ENCODE data around the gene GRIN1.

The GRIN1 gene

GRCh38 chr9:137143459-137143858, 4.5 kb downstream of the GRIN1 start:
- DNase-seq (ENCODE audit: low read depth): no peak
- H3K4me3 ChIP-seq (ENCODE audit: low read depth, low read length): no peak overlapping the region

GRCh38 chr9:137145731-137146526, 7.0 kb downstream of the GRIN1 start:
- no peak for DNase-seq (ENCODE audit: low read depth)
- TF ChIP-seq CTCF (IDR thresholded peaks at IDR 0.05; ENCODE audit: low read depth, low read length) (no peak), MAX (IDR thresholded peaks at IDR 0.05; ENCODE audit: low read depth, low read length) (no peak)
- no peak overlapping the region for H3K4me3 ChIP-seq (ENCODE audit: low read depth, low read length)

More at GRCh38 chr9:137143459-137143858, 4.5 kb downstream of the GRIN1 start:
- TF ChIP-seq POLR2A (IDR thresholded peaks at IDR 0.05; ENCODE audit: extremely low read depth, insufficient read length) (no peak), MYC (IDR thresholded peaks at IDR 0.05; ENCODE audit: low read depth, low read length) (no peak), CTCF (IDR thresholded peaks at IDR 0.05; ENCODE audit: low read depth, low read length) (no peak), MAX (IDR thresholded peaks at IDR 0.05; ENCODE audit: low read depth, low read length) (no peak)

- DNase-seq (ENCODE audit: low read depth): no peak
- TF ChIP-seq POLR2A (IDR thresholded peaks at IDR 0.05; ENCODE audit: extremely low read depth, insufficient read length): no peak
- no peak for TF ChIP-seq CTCF (IDR thresholded peaks at IDR 0.05; ENCODE audit: low read depth, low read length)
- TF ChIP-seq MYC (IDR thresholded peaks at IDR 0.05; ENCODE audit: low read depth, low read length): no peak
- no peak for TF ChIP-seq MAX (IDR thresholded peaks at IDR 0.05; ENCODE audit: low read depth, low read length)
- H3K4me3 ChIP-seq (ENCODE audit: low read depth, low read length): no peak overlapping the region
Observed at GRCh38 chr9:137146527-137146918, 7.6 kb downstream of the GRIN1 start.

GRCh38 chr9:137147091-137147792, 8.3 kb downstream of the GRIN1 start:
- no peak for TF ChIP-seq POLR2A (IDR thresholded peaks at IDR 0.05; ENCODE audit: extremely low read depth, insufficient read length)
- TF ChIP-seq MYC (IDR thresholded peaks at IDR 0.05; ENCODE audit: low read depth, low read length): no peak
- TF ChIP-seq MAX (IDR thresholded peaks at IDR 0.05; ENCODE audit: low read depth, low read length): peak; percentile 10; the same call in 1 of the 2 replicates
- H3K4me3 ChIP-seq (ENCODE audit: low read depth, low read length): no peak overlapping the region
- DNase-seq (ENCODE audit: low read depth): no peak

GRCh38 chr9:137147793-137148160, 8.8 kb downstream of the GRIN1 start:
- TF ChIP-seq MYC (IDR thresholded peaks at IDR 0.05; ENCODE audit: low read depth, low read length) (no peak), MAX (IDR thresholded peaks at IDR 0.05; ENCODE audit: low read depth, low read length) (no peak), CTCF (IDR thresholded peaks at IDR 0.05; ENCODE audit: low read depth, low read length) (no peak), POLR2A (IDR thresholded peaks at IDR 0.05; ENCODE audit: extremely low read depth, insufficient read length) (no peak)
- no peak for DNase-seq (ENCODE audit: low read depth)
- no peak overlapping the region for H3K4me3 ChIP-seq (ENCODE audit: low read depth, low read length)

GRCh38 chr9:137148242-137148641, 9.3 kb downstream of the GRIN1 start:
- no peak overlapping the region for H3K4me3 ChIP-seq (ENCODE audit: low read depth, low read length)
- no peak for DNase-seq (ENCODE audit: low read depth)
- TF ChIP-seq POLR2A (IDR thresholded peaks at IDR 0.05; ENCODE audit: extremely low read depth, insufficient read length) (no peak), MYC (IDR thresholded peaks at IDR 0.05; ENCODE audit: low read depth, low read length) (no peak), CTCF (IDR thresholded peaks at IDR 0.05; ENCODE audit: low read depth, low read length) (no peak), MAX (IDR thresholded peaks at IDR 0.05; ENCODE audit: low read depth, low read length) (no peak)

All from NB4 (cell line).